Stimulated activated CD8-positive, alpha-beta memory T cell treated with anti-CD3 and anti-CD28 coated beads, Interleukin-15, amount 100 ng/mL, for 4 hours (primary cell): ENCODE measurements around the gene SMIM43.
"Not testable (repeated sequence)": the region's sequence is repeated elsewhere in the genome, so short reads cannot be mapped to it uniquely, and the experiment has no call there.

ENCODE experiments used
- DNase-seq, 2 donors: peaks; one replicate each; pipeline ENCODE4 v3.0.0-alpha.2; 2020; ENCODE audit warnings: low read depth in 2 of 2

Gene SMIM43

GRCh38 chr4:121736735-121737351 lies 28.1 kb downstream of the SMIM43 start:
- DNase-seq, result no peak

- DNase-seq, result no peak
These were observed 30.4 kb downstream of the SMIM43 start for GRCh38 chr4:121734571-121734970.

GRCh38 chr4:121733942-121734341 lies 31.0 kb downstream of the SMIM43 start:
- no peak for DNase-seq

- DNase-seq, result not testable (repeated sequence)
These were observed 35.2 kb downstream of the SMIM43 start for GRCh38 chr4:121729753-121730152.

- DNase-seq, result no peak
These were observed 36.2 kb downstream of the SMIM43 start for GRCh38 chr4:121728798-121729226.

- DNase-seq, result no peak
These were observed 36.9 kb downstream of the SMIM43 start for GRCh38 chr4:121728066-121728465.

GRCh38 chr4:121726642-121727268 lies 38.2 kb downstream of the SMIM43 start:
- DNase-seq, result no peak

GRCh38 chr4:121724671-121725070 lies 40.3 kb downstream of the SMIM43 start:
- no peak for DNase-seq

GRCh38 chr4:121721700-121722099 lies 43.3 kb downstream of the SMIM43 start:
- DNase-seq, result no peak

- no peak for DNase-seq
These were observed 44.9 kb downstream of the SMIM43 start for GRCh38 chr4:121720109-121720508.

- no peak for DNase-seq
These were observed 47.2 kb downstream of the SMIM43 start for GRCh38 chr4:121717680-121718237.

GRCh38 chr4:121714548-121714947 lies 50.4 kb downstream of the SMIM43 start:
- DNase-seq, result no peak

GRCh38 chr4:121712783-121713182 lies 52.2 kb downstream of the SMIM43 start:
- DNase-seq, result no peak

- DNase-seq, result no peak
These were observed 52.8 kb downstream of the SMIM43 start for GRCh38 chr4:121712001-121712651.

GRCh38 chr4:121711263-121712000 lies 53.5 kb downstream of the SMIM43 start:
- no peak for DNase-seq

GRCh38 chr4:121709766-121710405 lies 55.1 kb downstream of the SMIM43 start:
- DNase-seq, result no peak
